SH-SY5Y (cell line): Measurements from ENCODE around the gene DENND2C.

Experiments used
- GATA2 ChIP-seq: IDR thresholded peaks from 2 replicates; pipeline ENCODE4 v1.6.1; 2011; ENCODE audit warnings: mild to moderate bottlenecking, low read depth, low read length
- GATA3 ChIP-seq: IDR thresholded peaks from 2 replicates; pipeline ENCODE4 v1.6.1; 2011; ENCODE audit warnings: low read depth, mild to moderate bottlenecking, low read length, moderate library complexity

DNA sequence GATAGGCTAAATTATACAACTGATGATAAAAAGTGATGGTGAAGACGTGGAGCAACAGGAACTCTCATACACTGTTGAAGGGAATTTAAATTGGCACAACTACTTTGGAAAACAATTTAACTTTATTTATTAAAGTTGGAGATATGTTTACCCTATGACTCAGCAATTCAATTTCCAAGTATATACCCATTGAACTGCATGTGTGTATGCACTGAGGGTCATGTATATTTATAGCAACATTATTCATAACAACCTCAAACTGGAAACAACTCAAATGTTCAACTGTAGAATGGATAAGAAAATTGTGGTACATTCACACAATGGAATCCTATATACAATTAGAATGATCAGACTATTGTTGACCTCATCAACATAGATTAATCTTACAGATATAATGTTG lies 71.9 kb downstream of the DENND2C start:
- TF ChIP-seq GATA2 = no peak
- TF ChIP-seq GATA3 = no peak
